Neuronal stem cell (in vitro differentiated cells): Measurements from ENCODE around the gene NACA2.

Source experiments
- DNase-seq: peaks from one replicate; pipeline ENCODE4 v3.0.0-alpha.2; 2013; ENCODE audit warnings: low spot score
- H2AFZ ChIP-seq: one replicate; pipeline ENCODE4 v1.6.1; 2013; ENCODE audit warnings: mild to moderate bottlenecking, low read length, inconsistent platforms
- H2AK5ac ChIP-seq: 2 replicates; pipeline ENCODE4 v1.6.1; 2013; ENCODE audit warnings: low read depth, mild to moderate bottlenecking, inconsistent platforms, low read length, moderate library complexity, mixed read lengths
- H2BK120ac ChIP-seq: 2 replicates; pipeline ENCODE4 v1.6.1; 2013; ENCODE audit warnings: low read depth, mild to moderate bottlenecking, inconsistent platforms, low read length, moderate library complexity, mixed read lengths
- H2BK12ac ChIP-seq: one replicate; pipeline ENCODE4 v1.6.1; 2013; ENCODE audit warnings: low read length, inconsistent platforms
- H2BK15ac ChIP-seq: 2 replicates; pipeline ENCODE4 v1.6.1; 2013; ENCODE audit warnings: mild to moderate bottlenecking, low read length, inconsistent platforms, mixed read lengths
- H2BK5ac ChIP-seq: one replicate; pipeline ENCODE4 v1.6.1; 2013; ENCODE audit warnings: inconsistent platforms, mild to moderate bottlenecking, low read length, moderate library complexity
- H3K14ac ChIP-seq: one replicate; pipeline ENCODE4 v1.6.1; 2013; ENCODE audit warnings: low read length, inconsistent platforms
- H3K18ac ChIP-seq: 2 replicates; pipeline ENCODE4 v1.6.1; 2013; ENCODE audit warnings: low read length, inconsistent platforms
- H3K23ac ChIP-seq: 2 replicates; pipeline ENCODE4 v1.6.1; 2013; ENCODE audit warnings: low read depth, mild to moderate bottlenecking, mixed read lengths, low read length, inconsistent platforms; ENCODE audit not compliant: poor library complexity
- H3K27ac ChIP-seq: replicated peaks from 3 replicates; pipeline ENCODE4 v1.5.1; 2013; ENCODE audit warnings: low read length, inconsistent platforms
- H3K27me3 ChIP-seq, 3 experiments: 2 replicates each; pipeline ENCODE4 v1.6.1; 2013; ENCODE audit warnings: low read length in 3 of 3, mild to moderate bottlenecking in 2 of 3, inconsistent platforms in 1 of 3, low read depth in 1 of 3, mixed read lengths in 1 of 3, moderate library complexity in 1 of 3; ENCODE audit not compliant: control insufficient read depth in 3 of 3, insufficient read depth in 3 of 3
- H3K36me3 ChIP-seq, 2 donors: replicated peaks in 1 of 2; 2 replicates each; pipeline ENCODE4 v1.6.1; 2013; ENCODE audit warnings: low read length in 2 of 2; ENCODE audit not compliant: control insufficient read depth in 2 of 2, insufficient read depth in 2 of 2
- H3K4ac ChIP-seq: 2 replicates; pipeline ENCODE4 v1.6.1; 2013; ENCODE audit warnings: inconsistent platforms, mild to moderate bottlenecking, low read length, moderate library complexity
- H3K4me1 ChIP-seq, 2 donors: 1 replicate in 1 of 2; 2 replicates in 1 of 2; pipeline ENCODE4 v1.6.1; 2013; ENCODE audit warnings: low read length in 2 of 2, low read depth in 1 of 2; ENCODE audit not compliant: control insufficient read depth in 2 of 2, insufficient read depth in 1 of 2
- H3K4me2 ChIP-seq: one replicate; pipeline ENCODE4 v1.6.1; 2013; ENCODE audit warnings: mild to moderate bottlenecking, low read length, inconsistent platforms; ENCODE audit not compliant: insufficient read depth, poor library complexity, severe bottlenecking
- H3K4me3 ChIP-seq, 2 donors: 2 replicates each; pipeline ENCODE4 v1.5.1; 2013; ENCODE audit warnings: low read length in 2 of 2, mild to moderate bottlenecking in 2 of 2, inconsistent platforms in 1 of 2, moderate library complexity in 1 of 2
- H3K79me1 ChIP-seq: one replicate; pipeline ENCODE4 v1.6.1; 2013; ENCODE audit warnings: low read depth, mild to moderate bottlenecking, inconsistent platforms, low read length, moderate library complexity
- H3K9ac ChIP-seq: one replicate; pipeline ENCODE4 v1.6.1; 2013; ENCODE audit warnings: mild to moderate bottlenecking, low read depth, low read length, inconsistent platforms; ENCODE audit not compliant: poor library complexity
- H3K9me3 ChIP-seq, 2 donors: replicated peaks in 1 of 2; 2 replicates each; pipeline versions ENCODE3 to v1.6.1; 2013; ENCODE audit warnings: low read length in 2 of 2, mild to moderate bottlenecking in 2 of 2, inconsistent platforms in 1 of 2, low read depth in 1 of 2, mixed read lengths in 1 of 2, moderate library complexity in 1 of 2; ENCODE audit not compliant: control insufficient read depth in 2 of 2, insufficient read depth in 1 of 2
- H4K8ac ChIP-seq: one replicate; pipeline ENCODE4 v1.6.1; 2013; ENCODE audit warnings: low read depth, mild to moderate bottlenecking, inconsistent platforms, low read length, moderate library complexity
- H4K91ac ChIP-seq: one replicate; pipeline ENCODE4 v1.6.1; 2013; ENCODE audit warnings: low read length, low read depth, mild to moderate bottlenecking, inconsistent platforms; ENCODE audit not compliant: poor library complexity
- WGBS, 2 donors: extraction: QIAGEN DNeasy Blood & Tissue Kit; methylation state at CpG; one replicate each; pipeline ENCODE4 v1.1.7; 2013; ENCODE audit warnings: missing lambda C conversion rate in 2 of 2, mixed read lengths in 1 of 2; ENCODE audit not compliant: insufficient read length in 2 of 2, insufficient replicate concordance in 1 of 2; ENCODE audit errors: extremely low coverage in 2 of 2; 5-methylcytosine and 5-hydroxymethylcytosine counted together

Gene NACA2

GRCh38 chr17:61599608-61600007, 8.6 kb upstream of the NACA2 start:
- H2BK12ac ChIP-seq: no peak overlapping the region
- H3K4ac ChIP-seq: no peak overlapping the region
- no peaks in the 10 kb centered on the region for H3K9me3 ChIP-seq
- no peak overlapping the region for H2AK5ac ChIP-seq
- no peak overlapping the region for H3K27ac ChIP-seq
- no peak overlapping the region for H3K9ac ChIP-seq
- no peak overlapping the region for H3K4me2 ChIP-seq
- no peaks in the 10 kb centered on the region for H3K4me1 ChIP-seq
- H3K14ac ChIP-seq: no peak overlapping the region
- H3K36me3 ChIP-seq: no peaks in the 10 kb centered on the region
- no peaks in the 10 kb centered on the region for H3K79me1 ChIP-seq
- H4K91ac ChIP-seq: no peak overlapping the region
- H2BK120ac ChIP-seq: no peak overlapping the region
- no peak for DNase-seq
- H2BK15ac ChIP-seq: no peak overlapping the region
- H3K23ac ChIP-seq: no peak overlapping the region
- no peak overlapping the region for H3K18ac ChIP-seq
- no peak overlapping the region for H2BK5ac ChIP-seq
- no CpG with 5 or more reads among the region's 3 CpGs for WGBS, 2 donors
- H4K8ac ChIP-seq: no peak overlapping the region
- peaks cover 0 to 19% (median 0%) of the 10 kb centered on the region in 3 experiments for H3K27me3 ChIP-seq
- no peak overlapping the region for H3K4me3 ChIP-seq
- H2AFZ ChIP-seq: no peak overlapping the region

GRCh38 chr17:61598014-61598413, 7.0 kb upstream of the NACA2 start:
- Histone ChIP-seq H2AK5ac (no peak overlapping the region), H3K4me3 (no peak overlapping the region), H3K18ac (no peak overlapping the region), H3K36me3 (no peaks in the 10 kb centered on the region), H2BK12ac (no peak overlapping the region), H4K91ac (no peak overlapping the region), H3K4me1 (no peaks in the 10 kb centered on the region), H3K79me1 (no peaks in the 10 kb centered on the region), H3K9me3 (peaks cover 0 to 1% of the 10 kb centered on the region in 2 donors), H3K4me2 (no peak overlapping the region), H3K23ac (no peak overlapping the region), H3K9ac (no peak overlapping the region), H2BK15ac (no peak overlapping the region), H3K27me3 (peaks cover 0 to 22% (median 0%) of the 10 kb centered on the region in 3 experiments), H3K4ac (no peak overlapping the region), H3K14ac (no peak overlapping the region), H2BK120ac (no peak overlapping the region), H4K8ac (no peak overlapping the region), H3K27ac (no peak overlapping the region), H2BK5ac (no peak overlapping the region), H2AFZ (no peak overlapping the region)
- WGBS, 2 donors: no CpG with 5 or more reads among the region's 2 CpGs
- no peak for DNase-seq

- Histone ChIP-seq H3K36me3 (no peaks in the 10 kb centered on the region), H2BK120ac (no peak overlapping the region), H2BK15ac (no peak overlapping the region), H3K14ac (no peak overlapping the region), H4K91ac (no peak overlapping the region), H3K4ac (no peak overlapping the region), H2BK12ac (no peak overlapping the region), H3K27me3 (peaks cover 0 to 25% (median 0%) of the 10 kb centered on the region in 3 experiments), H3K4me2 (no peak overlapping the region), H3K9ac (no peak overlapping the region), H3K9me3 (peaks cover 0 to 1% of the 10 kb centered on the region in 2 donors), H3K23ac (no peak overlapping the region), H3K4me3 (no peak overlapping the region), H4K8ac (no peak overlapping the region), H2AK5ac (no peak overlapping the region), H3K27ac (no peak overlapping the region), H2BK5ac (no peak overlapping the region), H2AFZ (no peak overlapping the region), H3K4me1 (no peaks in the 10 kb centered on the region), H3K18ac (no peak overlapping the region), H3K79me1 (no peaks in the 10 kb centered on the region)
- no peak for DNase-seq
- no CpG with 5 or more reads among the region's 3 CpGs for WGBS, 2 donors
Observed at GRCh38 chr17:61597607-61598006, 6.6 kb upstream of the NACA2 start.

- Histone ChIP-seq H4K91ac (no peak overlapping the region), H3K14ac (no peak overlapping the region), H3K9ac (no peak overlapping the region), H3K36me3 (no peaks in the 10 kb centered on the region), H3K27me3 (peaks cover 0 to 33% (median 0%) of the 10 kb centered on the region in 3 experiments), H2AFZ (no peak overlapping the region), H3K4me1 (no peaks in the 10 kb centered on the region), H3K79me1 (no peaks in the 10 kb centered on the region), H2BK15ac (no peak overlapping the region), H2AK5ac (no peak overlapping the region), H2BK5ac (no peak overlapping the region), H3K4me2 (no peak overlapping the region), H3K4ac (no peak overlapping the region), H3K27ac (no peak overlapping the region), H2BK12ac (no peak overlapping the region), H4K8ac (no peak overlapping the region), H3K4me3 (no peak overlapping the region), H3K18ac (no peak overlapping the region), H3K23ac (no peak overlapping the region), H3K9me3 (peaks cover 0 to 1% of the 10 kb centered on the region in 2 donors), H2BK120ac (no peak overlapping the region)
- no CpG with 5 or more reads among the region's 7 CpGs for WGBS, 2 donors
- DNase-seq: no peak
Observed at GRCh38 chr17:61595418-61596186, 4.6 kb upstream of the NACA2 start.
